GM21390 (cell line): ENCODE measurements around the gene PLAC1.

Experiments
- ATAC-seq: cut with Tn5 transposase; IDR thresholded peaks from one replicate; pipeline ENCODE4 v1.9.1; 2021; ENCODE audit not compliant: unreplicated experiment

PLAC1 gene

GRCh38 chrX:134631426-134632346 is 26.6 kb downstream of the PLAC1 start:
- no peak for ATAC-seq

- ATAC-seq = no peak
These were observed 29.6 kb downstream of the PLAC1 start for GRCh38 chrX:134628663-134629062.

- no peak for ATAC-seq
These were observed 31.8 kb downstream of the PLAC1 start for GRCh38 chrX:134626434-134626833.

GRCh38 chrX:134625315-134625718 is 33.0 kb downstream of the PLAC1 start:
- ATAC-seq = no peak

GRCh38 chrX:134624046-134624430 is 34.2 kb downstream of the PLAC1 start:
- ATAC-seq = no peak

GRCh38 chrX:134623293-134624045 is 34.8 kb downstream of the PLAC1 start:
- ATAC-seq = no peak

GRCh38 chrX:134622813-134623185 is 35.5 kb downstream of the PLAC1 start:
- no peak for ATAC-seq

GRCh38 chrX:134622056-134622812 is 36.0 kb downstream of the PLAC1 start:
- ATAC-seq = peak; percentile 96

- ATAC-seq = no peak
These were observed 38.4 kb downstream of the PLAC1 start for GRCh38 chrX:134619838-134620237.

GRCh38 chrX:134613396-134613795 is 44.9 kb downstream of the PLAC1 start:
- no peak for ATAC-seq

- ATAC-seq = no peak
These were observed 50.1 kb downstream of the PLAC1 start for GRCh38 chrX:134608153-134608552.

- ATAC-seq = no peak
These were observed 50.7 kb downstream of the PLAC1 start for GRCh38 chrX:134607523-134607922.

- ATAC-seq = no peak
These were observed 53.5 kb downstream of the PLAC1 start for GRCh38 chrX:134604701-134605311.

- no peak for ATAC-seq
These were observed 54.2 kb downstream of the PLAC1 start for GRCh38 chrX:134603806-134604700.

GRCh38 chrX:134602410-134602809 is 55.9 kb downstream of the PLAC1 start:
- no peak for ATAC-seq

GRCh38 chrX:134601240-134601765 is 57.0 kb downstream of the PLAC1 start:
- ATAC-seq = no peak

- no peak for ATAC-seq
These were observed 57.6 kb downstream of the PLAC1 start for GRCh38 chrX:134600714-134601113.

GRCh38 chrX:134599184-134599914 is 58.9 kb downstream of the PLAC1 start:
- ATAC-seq = no peak

- ATAC-seq = no peak
These were observed 66.0 kb downstream of the PLAC1 start for GRCh38 chrX:134592303-134592702.
